HG03460 (cell line): ENCODE results near the gene ZNF184.

Experiments
- ATAC-seq: cut with Tn5 transposase; IDR thresholded peaks from one replicate; pipeline ENCODE4 v1.9.1; 2021; ENCODE audit not compliant: unreplicated experiment

The ZNF184 gene

DNA sequence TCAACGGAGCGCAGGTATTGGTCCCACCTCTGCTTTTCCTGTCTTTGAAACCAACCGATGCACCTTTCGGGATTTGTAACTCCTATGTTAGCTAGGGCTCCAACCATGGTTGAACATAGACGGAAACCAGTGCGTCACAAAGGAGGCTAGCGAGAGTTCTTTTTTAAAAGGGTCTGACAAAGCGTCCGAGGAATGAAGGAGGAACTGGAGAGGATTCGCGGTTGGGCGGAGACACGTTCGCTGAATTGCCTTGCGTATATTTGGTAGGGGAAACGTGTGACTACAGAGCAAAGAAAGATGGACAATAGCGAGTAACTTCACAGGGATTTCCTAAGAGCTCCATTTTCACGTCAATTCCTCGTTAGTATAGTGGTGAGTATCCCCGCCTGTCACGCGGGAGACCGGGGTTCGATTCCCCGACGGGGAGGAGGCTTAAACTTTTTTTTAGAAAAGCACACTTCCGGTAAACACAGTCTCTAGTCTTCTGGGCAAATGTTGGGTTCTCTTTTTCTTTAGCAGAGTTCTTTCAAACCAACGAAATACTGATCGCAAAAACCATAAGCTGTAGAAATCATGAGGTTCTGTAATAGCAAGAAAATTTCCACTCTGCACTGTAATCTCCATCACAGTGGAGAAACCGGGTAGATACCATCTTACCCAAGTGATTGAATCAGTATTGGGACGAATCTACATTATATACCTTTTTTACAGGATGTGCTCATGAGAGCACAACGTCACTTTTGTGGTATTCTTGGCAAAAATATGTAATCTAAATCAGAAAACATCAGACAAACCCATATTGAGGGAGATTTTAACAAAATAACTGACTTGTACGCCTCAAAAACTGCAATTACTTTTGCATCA, 6.6 kb upstream of the ZNF184 start:
- peak; percentile 45 for ATAC-seq

DNA sequence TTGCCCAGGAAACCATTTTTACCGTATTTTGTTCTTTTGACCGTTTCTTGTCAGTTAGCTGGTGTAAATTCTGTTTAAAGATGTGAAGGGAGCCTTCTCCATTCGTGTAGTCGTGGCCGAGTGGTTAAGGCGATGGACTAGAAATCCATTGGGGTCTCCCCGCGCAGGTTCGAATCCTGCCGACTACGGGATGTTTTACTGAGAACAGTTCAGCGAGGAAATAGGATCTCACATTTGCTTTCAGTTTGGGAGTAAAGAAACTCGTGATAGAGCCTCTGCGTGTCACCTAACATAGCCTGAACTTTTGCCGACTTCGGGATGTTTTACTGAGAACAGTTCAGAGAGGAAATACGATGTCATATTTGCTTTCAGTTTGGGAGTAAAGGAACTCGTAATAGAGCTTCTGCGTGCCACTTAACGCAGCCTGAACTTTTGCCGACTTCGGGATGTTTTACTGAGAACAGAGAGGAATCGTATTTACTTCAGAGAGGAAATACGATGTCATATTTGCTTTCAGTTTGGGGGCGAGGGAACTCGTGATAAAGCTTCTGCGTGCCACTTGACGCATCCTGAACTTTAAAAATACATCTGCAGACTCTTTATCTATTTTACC, 5.9 kb upstream of the ZNF184 start:
- ATAC-seq, result peak; percentile 63

- ATAC-seq, result peak; percentile 21
Observed at GRCh38 chr6:27478141-27478705, 5.3 kb upstream of the ZNF184 start.

- no peak for ATAC-seq
Observed at GRCh38 chr6:27477318-27478013, 4.6 kb upstream of the ZNF184 start.

DNA sequence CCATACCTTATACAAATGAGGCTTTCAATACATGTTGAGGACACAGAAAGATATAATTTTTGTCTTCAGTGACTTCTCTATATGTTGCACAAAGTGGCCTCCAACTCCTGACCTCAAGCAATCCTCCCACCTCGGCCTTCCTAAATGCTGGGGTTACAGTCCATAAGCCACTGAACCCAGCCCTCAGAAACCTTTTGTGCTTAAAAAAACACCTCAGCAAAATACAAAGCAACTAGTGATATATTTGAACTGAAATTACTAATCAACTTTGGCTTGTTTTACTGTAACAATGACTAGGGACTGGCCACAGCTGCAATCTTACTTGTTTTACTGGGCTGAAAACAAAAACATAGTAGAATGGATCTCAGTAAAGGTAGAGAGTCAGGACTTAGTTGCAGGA, 3.2 kb upstream of the ZNF184 start:
- ATAC-seq, result no peak

DNA sequence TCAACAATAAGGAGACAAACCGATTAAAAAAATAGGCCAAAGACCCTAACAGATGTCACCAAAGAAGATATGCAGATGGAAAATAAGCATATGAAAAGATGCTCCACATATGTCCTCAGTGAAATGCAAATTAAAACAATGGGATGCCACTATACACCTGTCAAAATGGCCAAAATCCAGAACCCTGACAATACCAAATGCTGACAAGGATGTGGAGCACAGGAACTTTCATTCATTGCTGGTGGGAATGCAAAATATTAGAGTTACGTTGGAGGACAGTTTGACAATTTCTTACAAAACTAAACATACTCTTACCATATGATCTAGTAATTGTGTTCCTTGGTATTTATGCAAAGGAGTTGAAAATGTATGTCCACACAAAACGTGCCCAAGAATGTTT, 1.8 kb upstream of the ZNF184 start:
- no peak for ATAC-seq

DNA sequence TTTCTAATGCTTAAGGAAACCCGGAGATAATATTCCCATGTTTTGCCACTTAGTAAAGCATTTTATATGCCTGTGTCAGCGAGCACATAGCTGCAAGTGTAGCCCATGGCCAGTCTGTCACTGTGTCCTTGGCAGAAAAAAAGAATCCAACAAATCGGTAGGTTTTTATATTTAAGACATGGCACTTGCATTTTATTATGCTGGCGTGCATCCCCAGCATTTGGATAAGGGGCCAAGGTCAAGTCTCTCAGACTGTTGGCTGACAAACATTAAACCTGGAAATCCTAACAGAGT, 1.2 kb upstream of the ZNF184 start:
- no peak for ATAC-seq

GRCh38 chr6:27472182-27472616, 706 bp downstream of the ZNF184 start:
- peak; percentile 26 for ATAC-seq

DNA sequence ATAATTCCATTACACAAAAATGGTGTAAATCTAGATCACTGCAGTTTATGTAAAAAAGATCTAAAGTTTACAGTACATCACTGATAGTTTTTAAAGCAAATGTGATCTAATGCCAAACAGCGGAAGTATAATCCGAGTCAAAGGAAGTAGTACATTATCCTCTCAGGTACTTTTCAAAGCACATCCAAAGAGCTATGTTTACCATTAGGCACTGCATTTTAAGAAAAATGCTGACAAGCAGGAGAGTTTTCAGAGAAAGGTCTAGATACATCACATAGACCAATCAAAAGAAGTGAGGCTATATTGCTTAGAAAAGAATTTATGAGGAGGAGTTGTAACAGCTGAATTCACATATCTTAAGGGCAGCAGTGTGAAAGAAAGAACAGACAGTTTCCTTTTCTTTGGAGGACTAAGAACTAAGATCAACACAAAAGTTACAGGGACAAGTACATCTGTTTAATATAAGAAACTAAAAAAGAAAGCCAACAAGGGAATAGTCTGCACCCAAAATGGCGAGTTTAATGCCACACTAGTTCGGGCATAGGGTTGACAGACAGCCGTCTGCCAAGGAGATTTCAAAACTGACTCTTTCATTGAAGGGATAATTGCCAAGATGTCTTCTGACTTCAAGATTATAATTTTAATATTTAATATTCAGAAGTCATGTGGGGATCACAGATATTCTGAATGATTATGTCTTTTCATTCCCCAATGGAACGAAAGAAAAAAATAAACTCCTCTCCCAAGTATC, 1.4 kb downstream of the ZNF184 start:
- ATAC-seq, result no peak

DNA sequence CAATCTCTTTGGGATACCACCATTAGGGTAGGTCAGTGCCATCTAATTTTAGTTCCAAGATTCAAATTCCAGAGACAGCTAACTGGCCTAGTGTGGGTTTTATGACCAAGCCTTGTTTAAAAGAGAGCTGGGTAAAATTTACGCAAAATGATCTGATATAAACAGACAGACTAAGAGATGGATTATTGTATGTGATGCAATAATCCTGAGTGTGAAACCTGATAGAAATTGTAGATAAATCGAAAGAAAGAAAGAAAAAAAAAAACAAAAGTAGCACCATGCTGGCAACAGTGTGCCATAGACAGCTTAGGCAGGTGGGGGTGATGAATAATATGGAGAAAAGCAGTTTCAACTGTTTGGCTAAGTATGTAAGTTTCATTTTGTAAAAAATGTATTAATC, 2.9 kb downstream of the ZNF184 start:
- no peak for ATAC-seq

- no peak for ATAC-seq
Observed at GRCh38 chr6:27468334-27468733, 4.6 kb downstream of the ZNF184 start.

GRCh38 chr6:27452496-27452897, 20.4 kb downstream of the ZNF184 start:
- ATAC-seq, result no peak

- no peak for ATAC-seq
Observed at GRCh38 chr6:27451660-27452390, 21.1 kb downstream of the ZNF184 start.

- no peak for ATAC-seq
Observed at GRCh38 chr6:27448456-27448855, 24.4 kb downstream of the ZNF184 start.

- ATAC-seq, result no peak
Observed at GRCh38 chr6:27442932-27443331, 30.0 kb downstream of the ZNF184 start.

DNA sequence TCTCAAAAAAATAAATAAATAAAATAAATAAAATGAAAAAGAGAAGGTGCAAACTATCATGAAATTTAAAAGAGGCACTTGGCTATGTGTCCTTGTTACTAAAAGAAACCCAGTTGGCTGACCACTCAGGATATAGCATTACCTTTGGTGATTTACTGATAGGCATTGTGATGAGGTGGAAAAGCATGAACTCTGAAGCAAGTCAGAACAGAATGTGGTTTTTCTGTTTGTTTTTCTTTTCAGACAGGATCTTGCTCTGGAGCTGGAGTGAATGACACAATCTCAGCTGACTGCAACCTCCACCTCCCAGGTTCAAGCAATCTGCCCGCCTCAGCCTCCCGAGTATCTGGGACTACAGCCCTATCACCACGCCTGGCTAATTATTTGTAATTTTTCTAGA, 31.9 kb downstream of the ZNF184 start:
- ATAC-seq, result no peak

- ATAC-seq, result no peak
Observed at GRCh38 chr6:27439371-27439770, 33.5 kb downstream of the ZNF184 start.

- no peak for ATAC-seq
Observed at GRCh38 chr6:27433714-27434113, 39.2 kb downstream of the ZNF184 start.

DNA sequence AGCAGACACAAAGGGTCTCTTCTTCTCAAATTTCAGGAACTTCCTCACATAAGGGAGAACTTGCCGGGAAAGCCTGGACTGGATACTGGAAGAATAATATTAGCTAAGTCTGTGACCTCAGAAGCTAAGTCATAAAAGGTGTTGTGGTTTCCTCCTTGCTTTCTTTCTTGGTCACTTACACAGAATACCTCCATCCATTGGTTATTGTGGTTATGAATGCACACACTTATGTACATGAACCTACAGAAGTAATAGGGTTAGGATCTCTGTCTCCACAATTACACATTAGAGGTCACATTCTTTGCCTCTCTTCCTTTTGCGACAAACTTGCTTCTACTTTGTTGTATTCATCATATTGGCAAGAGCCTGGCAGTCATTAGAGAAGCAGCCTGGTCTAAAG, 43.9 kb downstream of the ZNF184 start:
- no peak for ATAC-seq

DNA sequence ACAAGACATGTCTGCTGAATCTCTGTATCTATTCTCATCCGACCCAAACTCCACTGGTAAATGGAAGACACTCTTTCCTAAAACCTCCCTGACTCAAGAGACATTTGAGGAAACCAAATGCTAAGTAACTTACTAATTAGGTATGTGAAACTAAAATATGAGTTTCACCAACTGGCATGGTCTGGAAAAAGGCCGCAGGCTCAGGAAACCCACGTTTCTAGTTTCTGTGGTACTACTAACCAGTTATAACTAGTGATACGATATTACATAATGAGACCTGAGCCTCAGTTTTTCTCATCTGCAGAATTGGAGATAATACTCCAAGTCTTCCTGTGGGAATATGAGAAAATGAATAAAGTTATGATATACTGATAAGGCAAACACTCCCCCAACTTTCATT, 44.4 kb downstream of the ZNF184 start:
- ATAC-seq, result no peak
